HG02981 (cell line): ENCODE data around the gene ARSG.

Experiments used
- ATAC-seq: cut with Tn5 transposase; IDR thresholded peaks from one replicate; pipeline ENCODE4 v1.9.1; 2021; ENCODE audit warnings: mild to moderate bottlenecking, moderate library complexity; ENCODE audit not compliant: unreplicated experiment

ARSG gene

GRCh38 chr17:68462381-68463210 is 171.3 kb downstream of the ARSG start:
- peak; percentile 40 for ATAC-seq

GRCh38 chr17:68463211-68464019 is 172.1 kb downstream of the ARSG start:
- no peak for ATAC-seq

- no peak for ATAC-seq
These were observed 177.0 kb downstream of the ARSG start for GRCh38 chr17:68468334-68468733.

- ATAC-seq, result no peak
These were observed 177.5 kb downstream of the ARSG start for GRCh38 chr17:68468788-68469187.
